Endothelial cell of umbilical vein (primary cell): ENCODE measurements around the gene DOCK8.

Experiments used
- CTCF ChIP-seq, 2 donors: IDR thresholded peaks; 1 replicate in 1 of 2; 2 replicates in 1 of 2; pipeline ENCODE4 v1.5.1; 2011; ENCODE audit warnings: low read length in 2 of 2, mild to moderate bottlenecking in 2 of 2, moderate library complexity in 2 of 2, control low read depth in 1 of 2, inconsistent platforms in 1 of 2, low read depth in 1 of 2; ENCODE audit not compliant: insufficient read depth in 1 of 2; ENCODE audit errors: extremely low read depth in 1 of 2
- EZH2 ChIP-seq: IDR thresholded peaks from 2 replicates; pipeline ENCODE4 v1.6.1; 2012; ENCODE audit warnings: borderline replicate concordance, low read depth, mild to moderate bottlenecking, moderate library complexity, low read length, inconsistent platforms; ENCODE audit not compliant: severe bottlenecking
- MYC ChIP-seq: IDR thresholded peaks from one replicate; pipeline ENCODE4 v1.6.1; 2011; ENCODE audit warnings: mild to moderate bottlenecking, low read depth, low read length

DNA sequence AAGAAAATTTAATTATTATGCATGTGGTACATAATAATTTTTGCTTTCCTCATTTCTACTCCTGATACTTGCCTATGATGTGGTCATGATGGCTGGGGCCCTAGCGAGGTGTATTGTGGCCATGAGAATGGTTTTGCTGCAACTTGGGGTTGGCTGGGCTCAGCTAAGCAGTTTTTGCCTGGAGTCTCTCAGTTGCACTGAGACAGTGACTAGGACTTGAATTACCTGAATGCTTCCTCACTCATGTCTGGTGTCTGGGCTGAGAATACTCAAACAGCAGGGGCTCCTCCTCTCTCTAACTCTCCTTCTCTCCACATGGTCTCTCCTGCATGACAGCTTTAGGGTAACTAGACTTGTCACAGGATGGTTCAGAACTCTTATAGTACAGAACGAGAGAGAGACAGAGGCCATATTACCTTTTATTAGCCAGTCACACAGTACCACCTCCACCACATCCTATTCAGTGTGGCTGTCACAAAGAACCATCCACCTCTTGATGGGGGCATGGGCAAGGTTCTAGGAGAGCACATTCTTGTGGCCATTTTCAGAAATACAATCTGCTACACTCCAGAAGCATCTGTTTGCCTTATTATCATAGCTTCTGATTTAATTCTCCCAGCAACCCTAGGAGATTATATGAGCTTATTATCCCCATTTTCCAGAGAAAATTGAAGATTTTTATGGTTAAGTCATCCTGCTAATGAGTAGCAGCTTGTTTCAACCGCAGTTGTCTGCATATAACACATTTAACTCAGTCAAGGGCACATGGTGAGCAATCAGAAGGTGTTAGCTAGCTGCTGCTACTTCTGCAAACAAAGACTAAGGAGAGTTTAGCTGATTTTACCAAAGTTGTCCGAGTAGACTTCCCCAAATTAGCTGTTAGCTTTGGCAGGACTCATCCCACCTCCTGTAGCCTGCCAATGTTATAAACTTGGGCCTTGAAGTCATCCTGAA lies 245.1 kb downstream of the DOCK8 start:
- no peak for TF ChIP-seq CTCF (IDR thresholded peaks at IDR 0.05; ENCODE audit: extremely low read depth in 1 of 2, insufficient read depth in 1 of 2, low read depth in 1 of 2, low read length in 2 of 2)
- no peak for TF ChIP-seq MYC
- TF ChIP-seq EZH2 = no peak
